Lower leg skin (tissue), 4 donors: ENCODE results near the gene GAL3ST2. TPM values are rescaled to one million over a fixed set of nuclear protein-coding genes. Genes with fewer than 3 reads are reported as not detected.
"Not testable (repeated sequence)": the region's sequence is repeated elsewhere in the genome, so short reads cannot be mapped to it uniquely, and the experiment has no call there.

Source experiments
- DNase-seq, 2 donors: peaks; one replicate each; pipeline ENCODE4 v3.0.0-alpha.2; 2019; ENCODE audit warnings: low spot score in 2 of 2
- H3K4me3 ChIP-seq: fragments of 200-600 bp; sonication (generic); 2 replicates; pipeline ENCODE4 v1.5.1; 2017; ENCODE audit warnings: mild to moderate bottlenecking, low read depth; ENCODE audit not compliant: poor library complexity, severe bottlenecking
- POLR2A ChIP-seq, 2 donors: fragments of 450-650 bp; IDR thresholded peaks; one replicate each; pipeline ENCODE4 v1.6.1; 2016 to 2017; ENCODE audit warnings: antibody characterized with exemption in 2 of 2, mild to moderate bottlenecking in 1 of 2, moderate library complexity in 1 of 2
- WGBS, 2 donors: methylation state at CpG; one replicate each; pipeline ENCODE4 v1.1.5; 2018; 5-methylcytosine and 5-hydroxymethylcytosine counted together
- intact Hi-C: fragments of 100-400 bp; cut with DNase I; formaldehyde crosslinking; loops from one replicate; pipeline ENCODE4 v1.15.0; 2023; ENCODE audit warnings: low total_unique reads
- total RNA-seq, 4 donors: library from RNA; depleted of rRNA; stranded (reverse); fragments of >200 nt; gene quantifications; one replicate each; pipeline ENCODE4 v1.1.0, GENCODE V29; 2016
- TF ChIP-seq, protein P1 (sequence below), 3 donors: fragments of 450-650 bp; IDR thresholded peaks; one replicate each; pipeline ENCODE4 v1.5.1; 2016; ENCODE audit warnings: antibody characterized with exemption in 3 of 3, mild to moderate bottlenecking in 3 of 3, moderate library complexity in 2 of 3

GAL3ST2 gene
- total RNA-seq, 4 donors from 2014 or later, result 0.34 to 4.7 (median 0.54) TPM

DNA sequence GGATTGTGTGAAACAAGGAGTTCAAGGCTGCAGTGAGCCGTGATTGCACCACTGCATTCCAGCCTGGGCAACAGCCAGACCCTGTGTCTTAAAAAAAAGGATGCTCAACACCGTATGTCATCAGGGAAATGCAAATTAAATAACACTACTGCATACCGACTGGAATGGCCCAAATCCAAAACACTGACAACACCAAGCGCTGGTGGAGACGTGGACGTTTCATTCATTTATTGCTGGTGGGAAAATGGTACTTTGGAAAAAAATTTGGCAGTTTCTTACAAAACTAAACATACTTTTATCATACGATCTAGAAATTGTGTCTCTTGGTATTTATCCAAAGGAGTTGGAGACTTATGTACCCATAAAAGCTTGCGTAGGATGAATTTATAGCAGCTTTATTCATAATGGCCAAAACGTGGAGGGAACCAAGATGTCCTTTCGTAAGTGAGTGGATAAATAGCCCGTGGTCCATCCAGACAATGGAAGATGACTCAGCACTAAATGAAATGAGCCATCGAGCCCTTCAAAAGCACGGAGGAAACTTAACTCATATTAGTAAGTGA, 56.6 kb downstream of the GAL3ST2 start:
- intact Hi-C loops, result no loop called here
- peak in 1 of 2 donors; percentile 66 for DNase-seq
- H3K4me3 ChIP-seq, result no peak overlapping the region
- WGBS, 2 donors, result 27 to 35% methylated on average over 13 of the region's 13 CpGs
- TF ChIP-seq POLR2A (IDR thresholded peaks at IDR 0.05), result no peak
- TF ChIP-seq, protein P1, sequence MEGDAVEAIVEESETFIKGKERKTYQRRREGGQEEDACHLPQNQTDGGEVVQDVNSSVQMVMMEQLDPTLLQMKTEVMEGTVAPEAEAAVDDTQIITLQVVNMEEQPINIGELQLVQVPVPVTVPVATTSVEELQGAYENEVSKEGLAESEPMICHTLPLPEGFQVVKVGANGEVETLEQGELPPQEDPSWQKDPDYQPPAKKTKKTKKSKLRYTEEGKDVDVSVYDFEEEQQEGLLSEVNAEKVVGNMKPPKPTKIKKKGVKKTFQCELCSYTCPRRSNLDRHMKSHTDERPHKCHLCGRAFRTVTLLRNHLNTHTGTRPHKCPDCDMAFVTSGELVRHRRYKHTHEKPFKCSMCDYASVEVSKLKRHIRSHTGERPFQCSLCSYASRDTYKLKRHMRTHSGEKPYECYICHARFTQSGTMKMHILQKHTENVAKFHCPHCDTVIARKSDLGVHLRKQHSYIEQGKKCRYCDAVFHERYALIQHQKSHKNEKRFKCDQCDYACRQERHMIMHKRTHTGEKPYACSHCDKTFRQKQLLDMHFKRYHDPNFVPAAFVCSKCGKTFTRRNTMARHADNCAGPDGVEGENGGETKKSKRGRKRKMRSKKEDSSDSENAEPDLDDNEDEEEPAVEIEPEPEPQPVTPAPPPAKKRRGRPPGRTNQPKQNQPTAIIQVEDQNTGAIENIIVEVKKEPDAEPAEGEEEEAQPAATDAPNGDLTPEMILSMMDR (IDR thresholded peaks at IDR 0.05), result no peak

DNA sequence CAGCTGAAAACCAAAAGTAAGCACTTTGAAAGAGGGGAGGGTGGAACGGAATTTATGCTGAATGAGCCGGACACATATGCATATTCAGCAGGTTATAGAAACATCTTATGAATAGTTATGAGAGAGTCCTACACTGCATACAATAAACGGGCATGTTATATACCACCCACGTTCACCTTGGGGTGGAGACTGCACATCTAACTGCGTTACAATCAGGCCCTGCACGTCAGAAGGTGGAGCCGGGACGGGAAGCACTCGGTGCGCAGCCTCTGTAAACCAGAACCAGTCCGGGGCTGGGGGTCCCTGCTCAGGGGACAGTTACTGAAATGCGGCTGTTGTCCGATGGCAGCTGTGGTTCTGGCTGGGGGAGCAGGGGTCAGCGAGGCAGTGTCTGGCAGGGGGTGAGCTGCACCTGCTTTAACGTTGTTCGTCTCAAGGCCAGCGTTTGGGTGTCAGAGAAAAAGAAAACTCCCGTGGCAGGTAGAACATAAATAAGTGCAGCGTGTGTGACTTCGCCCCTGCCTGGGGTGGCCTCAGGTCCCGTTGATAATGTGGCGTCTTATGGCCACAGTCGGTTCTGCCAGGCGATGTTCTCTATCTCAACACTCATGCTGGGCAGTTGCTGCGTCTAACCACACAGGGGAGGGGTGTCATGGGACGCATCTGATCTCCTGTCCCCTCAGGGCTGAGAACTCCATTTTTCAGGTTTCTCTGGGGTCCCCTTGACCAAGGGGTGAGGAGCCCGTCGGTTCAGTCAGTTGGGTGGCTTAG, 57.3 kb downstream of the GAL3ST2 start:
- DNase-seq, result peak in 1 of 2 donors; percentile 58
- H3K4me3 ChIP-seq, intact Hi-C loops: not testable (repeated sequence)
- WGBS, 2 donors, result 78 to 79% methylated on average over 25 to 28 of the region's 28 CpGs

GRCh38 chr2:241834527-241835210, 58.0 kb downstream of the GAL3ST2 start:
- H3K4me3 ChIP-seq, result no peak overlapping the region
- intact Hi-C loops, result no loop called here
- DNase-seq, result peak in 1 of 2 donors; percentile 23
- TF ChIP-seq, protein P1 (IDR thresholded peaks at IDR 0.05), result no peak
- TF ChIP-seq POLR2A (IDR thresholded peaks at IDR 0.05), result no peak
- 78 to 80% methylated on average over 10 of the region's 10 CpGs for WGBS, 2 donors

GRCh38 chr2:241835611-241836010, 59.0 kb downstream of the GAL3ST2 start:
- intact Hi-C loops, result no loop called here
- no peak overlapping the region for H3K4me3 ChIP-seq
- 56 to 74% methylated on average over 4 of the region's 4 CpGs for WGBS, 2 donors

DNA sequence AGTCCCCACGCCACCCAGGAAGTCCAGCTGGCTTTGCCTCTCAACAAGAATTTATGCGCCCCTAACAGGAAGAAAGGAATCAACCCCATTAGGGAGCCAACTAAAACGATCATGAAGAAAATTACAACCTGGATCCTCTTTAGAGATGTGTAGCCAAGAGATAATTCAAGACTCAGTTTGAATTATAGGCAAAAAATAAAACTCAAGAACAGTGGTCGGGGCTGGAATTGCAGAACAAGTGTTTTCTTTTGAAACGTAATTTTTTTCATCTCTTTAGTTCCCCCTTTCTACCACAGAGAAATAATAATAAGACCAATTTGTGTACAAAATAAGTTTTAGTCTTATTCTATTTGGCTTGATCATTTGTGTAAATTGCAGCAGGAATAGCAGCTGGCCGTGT, 59.7 kb downstream of the GAL3ST2 start:
- DNase-seq, result peak in 1 of 2 donors; percentile 34
- WGBS, 2 donors, result 59 to 67% methylated on average over 6 of the region's 6 CpGs
- intact Hi-C loops, result no loop called here
- TF ChIP-seq, protein P1 (IDR thresholded peaks at IDR 0.05), result no peak
- no peak for TF ChIP-seq POLR2A (IDR thresholded peaks at IDR 0.05)
- no peak overlapping the region for H3K4me3 ChIP-seq

More at GRCh38 chr2:241835611-241836010, 59.0 kb downstream of the GAL3ST2 start:
- peak in 1 of 2 donors; percentile 29 for DNase-seq
- TF ChIP-seq, protein P1 (IDR thresholded peaks at IDR 0.05), result no peak
- TF ChIP-seq POLR2A (IDR thresholded peaks at IDR 0.05), result no peak
